Loucy (cell line): Measurements from ENCODE around the gene ARHGDIG.

Experiments
- H2AFZ ChIP-seq: fragments of 200-600 bp; sonication (generic); 2 replicates; pipeline ENCODE4 v1.6.0; 2016; ENCODE audit warnings: antibody characterized with exemption, mild to moderate bottlenecking, low read length, moderate library complexity
- H3F3A ChIP-seq: fragments of 200-600 bp; 2 replicates; pipeline ENCODE4 v1.6.0; 2016; ENCODE audit warnings: antibody characterized with exemption, low read depth, mild to moderate bottlenecking
- H3K27me3 ChIP-seq: fragments of 200-600 bp; sonication (generic); 2 replicates; pipeline ENCODE4 v1.6.1; 2014; ENCODE audit warnings: low read length, mild to moderate bottlenecking; ENCODE audit not compliant: insufficient read depth, poor library complexity, severe bottlenecking
- H3K36me3 ChIP-seq: fragments of 200-600 bp; sonication (generic); 2 replicates; pipeline ENCODE4 v1.6.1; 2016; ENCODE audit warnings: low read length; ENCODE audit not compliant: insufficient read depth
- H3K4me1 ChIP-seq: fragments of 200-600 bp; sonication (generic); 2 replicates; pipeline ENCODE4 v1.5.1; 2014; ENCODE audit warnings: low read length, mild to moderate bottlenecking; ENCODE audit not compliant: insufficient read depth, poor library complexity, severe bottlenecking
- H3K4me2 ChIP-seq: fragments of 200-600 bp; sonication (generic); 2 replicates; pipeline ENCODE4 v1.6.0; 2014; ENCODE audit warnings: antibody characterized with exemption, low read length, low read depth, mild to moderate bottlenecking; ENCODE audit not compliant: poor library complexity, severe bottlenecking
- H3K4me3 ChIP-seq: fragments of 200-600 bp; sonication (generic); 2 replicates; pipeline ENCODE4 v1.5.1; 2014; ENCODE audit warnings: low read length, mild to moderate bottlenecking, mixed read lengths; ENCODE audit not compliant: poor library complexity, severe bottlenecking
- H3K79me2 ChIP-seq: fragments of 200-600 bp; sonication (generic); 2 replicates; pipeline ENCODE4 v1.6.1; 2014; ENCODE audit warnings: low read length; ENCODE audit not compliant: insufficient read depth
- H3K9ac ChIP-seq: fragments of 200-600 bp; sonication (generic); 2 replicates; pipeline ENCODE4 v1.6.0; 2014; ENCODE audit warnings: mild to moderate bottlenecking, low read depth, low read length, moderate library complexity; ENCODE audit not compliant: poor library complexity, severe bottlenecking
- H3K9me2 ChIP-seq: fragments of 200-600 bp; sonication (generic); replicated peaks from 2 replicates; pipeline ENCODE4 v1.6.1; 2016; ENCODE audit warnings: low read depth, low read length, mixed read lengths
- H3K9me3 ChIP-seq: fragments of 200-600 bp; sonication (generic); 2 replicates; pipeline ENCODE4 v1.6.1; 2014; ENCODE audit warnings: mild to moderate bottlenecking, antibody characterized with exemption, low read length, low read depth; ENCODE audit not compliant: insufficient read depth
- H4K20me1 ChIP-seq: fragments of 200-600 bp; sonication (generic); 2 replicates; pipeline ENCODE4 v1.6.0; 2014; ENCODE audit warnings: antibody characterized with exemption, low read length, mild to moderate bottlenecking; ENCODE audit not compliant: insufficient read depth, poor library complexity, severe bottlenecking
- EZH2phosphoT487 ChIP-seq: fragments of 200-600 bp; IDR thresholded peaks from 2 replicates; pipeline ENCODE4 v1.6.1; 2018; ENCODE audit warnings: antibody characterized with exemption, mild to moderate bottlenecking, moderate library complexity, borderline replicate concordance
- TF ChIP-seq, protein P1 (sequence below): fragments of 200-600 bp; sonication (generic); conservative IDR thresholded peaks from 2 replicates; pipeline ENCODE4 v1.5.1; 2014; ENCODE audit warnings: mild to moderate bottlenecking, antibody characterized with exemption, low read length

ARHGDIG gene

DNA sequence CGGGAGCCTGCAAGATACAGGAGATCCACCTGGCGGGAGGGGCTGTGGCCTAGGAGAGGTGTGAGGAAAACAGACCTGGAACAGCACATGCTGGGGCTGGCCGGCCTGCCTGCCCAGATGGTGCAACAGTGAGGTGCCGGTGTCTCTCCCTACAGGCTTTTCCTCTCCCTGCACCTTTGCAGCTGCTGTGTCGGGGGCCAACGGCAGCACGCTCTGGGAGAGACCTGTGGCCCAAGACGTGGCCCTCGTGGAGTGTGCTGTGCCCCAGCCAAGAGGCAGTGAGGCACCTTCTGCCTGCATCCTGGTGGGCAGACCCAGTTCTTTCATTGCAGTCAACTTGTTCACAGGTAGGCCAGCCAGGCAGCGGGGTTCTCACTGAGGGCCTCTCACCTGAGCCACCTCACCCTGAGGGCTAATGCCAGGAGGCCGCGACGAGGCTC, 20.6 kb upstream of the ARHGDIG start:
- H3K27me3 ChIP-seq, result no peaks in the 10 kb centered on the region
- H3K9ac ChIP-seq, result no peak overlapping the region
- H3K79me2 ChIP-seq, result no peaks in the 10 kb centered on the region
- H2AFZ ChIP-seq, result no peak overlapping the region
- H3K4me2 ChIP-seq, result peak overlapping the region; percentile 31
- peaks cover 8% of the 10 kb centered on the region for H3K4me1 ChIP-seq
- H3K9me3 ChIP-seq, result no peaks in the 10 kb centered on the region
- H4K20me1 ChIP-seq, result no peaks in the 10 kb centered on the region
- TF ChIP-seq, protein P1, sequence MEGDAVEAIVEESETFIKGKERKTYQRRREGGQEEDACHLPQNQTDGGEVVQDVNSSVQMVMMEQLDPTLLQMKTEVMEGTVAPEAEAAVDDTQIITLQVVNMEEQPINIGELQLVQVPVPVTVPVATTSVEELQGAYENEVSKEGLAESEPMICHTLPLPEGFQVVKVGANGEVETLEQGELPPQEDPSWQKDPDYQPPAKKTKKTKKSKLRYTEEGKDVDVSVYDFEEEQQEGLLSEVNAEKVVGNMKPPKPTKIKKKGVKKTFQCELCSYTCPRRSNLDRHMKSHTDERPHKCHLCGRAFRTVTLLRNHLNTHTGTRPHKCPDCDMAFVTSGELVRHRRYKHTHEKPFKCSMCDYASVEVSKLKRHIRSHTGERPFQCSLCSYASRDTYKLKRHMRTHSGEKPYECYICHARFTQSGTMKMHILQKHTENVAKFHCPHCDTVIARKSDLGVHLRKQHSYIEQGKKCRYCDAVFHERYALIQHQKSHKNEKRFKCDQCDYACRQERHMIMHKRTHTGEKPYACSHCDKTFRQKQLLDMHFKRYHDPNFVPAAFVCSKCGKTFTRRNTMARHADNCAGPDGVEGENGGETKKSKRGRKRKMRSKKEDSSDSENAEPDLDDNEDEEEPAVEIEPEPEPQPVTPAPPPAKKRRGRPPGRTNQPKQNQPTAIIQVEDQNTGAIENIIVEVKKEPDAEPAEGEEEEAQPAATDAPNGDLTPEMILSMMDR, result no peak
- TF ChIP-seq EZH2phosphoT487, result no peak
- no peaks in the 10 kb centered on the region for H3K36me3 ChIP-seq
- H3F3A ChIP-seq, result no peaks in the 10 kb centered on the region
- H3K9me2 ChIP-seq, result no peaks in the 10 kb centered on the region
- no peak overlapping the region for H3K4me3 ChIP-seq

DNA sequence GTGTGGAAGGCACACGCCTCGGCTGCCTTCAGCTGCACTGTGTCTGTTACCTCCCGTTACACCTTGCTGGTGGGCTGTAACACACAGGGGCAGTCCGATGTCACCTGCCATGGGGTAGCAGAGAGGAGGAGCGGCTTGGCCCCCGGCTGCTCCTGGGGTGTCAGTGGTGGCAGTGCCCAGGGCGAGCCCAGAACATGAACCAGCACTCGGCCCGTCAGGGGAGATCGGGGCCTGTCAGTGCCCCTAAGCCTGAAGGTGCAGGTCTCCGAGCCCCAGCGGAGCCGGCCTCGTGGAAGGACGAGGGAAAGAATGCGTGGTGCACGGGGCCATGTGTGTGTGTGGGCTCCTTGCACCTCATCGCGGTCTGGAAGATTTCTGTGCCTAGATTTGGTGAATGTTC, 20.1 kb upstream of the ARHGDIG start:
- H3K27me3 ChIP-seq, result no peaks in the 10 kb centered on the region
- H3K4me3 ChIP-seq, result no peak overlapping the region
- H3K4me2 ChIP-seq, result no peak overlapping the region
- no peak for TF ChIP-seq EZH2phosphoT487
- TF ChIP-seq, protein P1, result no peak
- H2AFZ ChIP-seq, result no peak overlapping the region
- H3K36me3 ChIP-seq, result no peaks in the 10 kb centered on the region
- H4K20me1 ChIP-seq, result no peaks in the 10 kb centered on the region
- H3K9me3 ChIP-seq, result no peaks in the 10 kb centered on the region
- no peaks in the 10 kb centered on the region for H3K79me2 ChIP-seq
- no peak overlapping the region for H3K9ac ChIP-seq
- H3K4me1 ChIP-seq, result peaks cover 8% of the 10 kb centered on the region
- no peaks in the 10 kb centered on the region for H3F3A ChIP-seq
- H3K9me2 ChIP-seq, result no peaks in the 10 kb centered on the region

DNA sequence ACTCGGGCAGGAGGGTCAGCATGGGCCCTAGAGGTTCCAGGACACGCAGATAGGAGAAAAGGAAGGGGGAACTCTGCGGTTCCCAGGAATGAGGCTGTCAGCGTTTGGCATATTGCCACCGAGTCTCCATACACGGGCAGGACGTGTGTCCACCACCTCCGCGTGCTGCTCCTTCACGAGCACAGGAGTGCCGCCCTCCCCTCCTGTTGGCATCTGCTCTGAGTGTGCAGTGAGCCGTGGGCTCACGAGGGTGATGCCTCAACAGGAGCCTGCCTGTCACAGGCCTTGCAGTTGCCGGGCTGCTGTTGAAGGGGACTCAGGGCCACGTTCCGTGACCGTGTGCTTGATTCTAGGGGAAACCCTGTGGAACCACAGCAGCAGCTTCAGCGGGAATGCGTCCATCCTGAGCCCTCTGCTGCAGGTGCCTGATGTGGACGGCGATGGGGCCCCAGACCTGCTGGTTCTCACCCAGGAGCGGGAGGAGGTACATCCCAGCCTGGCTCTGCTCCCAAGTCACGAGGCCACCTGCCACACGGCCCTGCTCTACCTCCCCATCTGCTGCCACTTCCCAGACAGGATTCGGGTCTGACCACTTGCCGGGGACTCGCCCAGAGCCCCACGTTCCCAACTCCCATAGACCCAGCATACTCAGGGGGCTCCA, 19.2 kb upstream of the ARHGDIG start:
- Histone ChIP-seq H3K79me2 (no peaks in the 10 kb centered on the region), H3K9me2 (no peaks in the 10 kb centered on the region), H3K36me3 (no peaks in the 10 kb centered on the region), H3K4me1 (peaks cover 4% of the 10 kb centered on the region), H4K20me1 (no peaks in the 10 kb centered on the region), H3F3A (no peaks in the 10 kb centered on the region), H2AFZ (no peak overlapping the region), H3K9me3 (no peaks in the 10 kb centered on the region), H3K4me2 (no peak overlapping the region), H3K4me3 (no peak overlapping the region), H3K9ac (no peak overlapping the region), H3K27me3 (no peaks in the 10 kb centered on the region)
- TF ChIP-seq EZH2phosphoT487, result no peak
- TF ChIP-seq, protein P1, result no peak
